ENCODE data around the gene AMIGO3.
A peak's percentile ranks its signal among the peaks of the same experiment; 100 is the strongest.
"Not testable (repeated sequence)": the region's sequence is repeated elsewhere in the genome, so short reads cannot be mapped to it uniquely, and the experiment has no call there.

The AMIGO3 gene

GRCh38 chr3:49712166-49712565 is 7.3 kb downstream of the AMIGO3 start:
- no peak for DNase-seq (ENCODE audit: low read depth, low spot score)

- DNase-seq (ENCODE audit: low read depth, low spot score), result no peak
These were observed 8.0 kb downstream of the AMIGO3 start for GRCh38 chr3:49711489-49711888.

- DNase-seq (ENCODE audit: low read depth, low spot score), result no peak
These were observed 9.6 kb downstream of the AMIGO3 start for GRCh38 chr3:49709852-49710251.

DNA sequence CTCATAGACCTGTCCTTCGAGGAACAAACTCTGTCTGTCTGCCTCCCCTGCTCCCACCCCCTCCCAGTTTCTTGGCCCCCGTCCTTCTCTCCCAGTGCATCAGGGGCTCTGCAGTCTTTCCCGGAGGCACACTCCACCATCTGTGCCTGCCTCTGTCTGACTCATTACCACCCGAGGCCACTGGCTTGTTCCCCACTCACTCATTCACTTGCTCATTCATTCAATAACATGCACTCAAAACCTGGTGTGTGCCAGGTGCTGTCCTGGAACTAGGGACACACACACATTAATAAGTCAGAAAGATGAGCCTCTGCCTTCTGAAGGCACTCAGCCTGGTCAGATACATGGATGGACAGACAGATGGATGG is 12.4 kb downstream of the AMIGO3 start:
- DNase-seq (ENCODE audit: low read depth, low spot score), result no peak

GRCh38 chr3:49706456-49707112 is 12.9 kb downstream of the AMIGO3 start:
- no peak for DNase-seq (ENCODE audit: low read depth, low spot score)

DNA sequence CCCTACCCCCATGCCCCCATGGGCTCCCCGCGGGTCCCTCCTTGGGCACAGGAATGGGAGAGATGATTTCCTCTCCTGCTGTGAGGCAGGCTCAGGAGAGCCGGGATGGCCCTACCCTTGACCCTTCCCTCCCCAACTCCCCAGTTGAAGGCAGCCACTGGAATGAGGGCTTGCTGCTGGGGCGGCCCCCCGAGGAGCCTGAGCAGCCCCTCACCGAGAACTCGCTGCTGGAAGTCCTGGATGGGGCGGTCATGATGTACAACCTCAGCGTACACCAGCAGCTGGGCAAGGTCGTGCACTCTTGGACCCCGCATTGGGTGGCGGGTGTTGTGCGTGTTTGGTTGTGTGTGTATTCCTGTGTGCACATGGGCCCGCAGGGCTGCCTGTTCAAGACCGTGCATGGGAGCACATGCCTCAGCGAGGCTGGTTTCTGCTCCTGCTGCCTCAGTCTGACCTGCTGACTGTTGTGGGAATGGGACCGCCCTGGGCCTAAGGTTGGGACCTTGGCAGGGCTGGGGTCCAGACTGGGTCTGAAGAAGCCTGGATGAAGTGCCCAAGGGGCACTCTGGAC is 14.0 kb downstream of the AMIGO3 start:
- DNase-seq (ENCODE audit: low read depth, low spot score), result no peak

- DNase-seq (ENCODE audit: low read depth, low spot score), result no peak
These were observed 14.9 kb downstream of the AMIGO3 start for GRCh38 chr3:49704629-49705028.

- DNase-seq (ENCODE audit: low read depth, low spot score), result no peak
These were observed 15.5 kb downstream of the AMIGO3 start for GRCh38 chr3:49703956-49704355.

- DNase-seq (ENCODE audit: low read depth, low spot score), result peak; percentile 82
These were observed 16.0 kb downstream of the AMIGO3 start for GRCh38 chr3:49703443-49703927.

GRCh38 chr3:49702672-49703071 is 16.8 kb downstream of the AMIGO3 start:
- no peak for DNase-seq (ENCODE audit: low read depth, low spot score)

DNA sequence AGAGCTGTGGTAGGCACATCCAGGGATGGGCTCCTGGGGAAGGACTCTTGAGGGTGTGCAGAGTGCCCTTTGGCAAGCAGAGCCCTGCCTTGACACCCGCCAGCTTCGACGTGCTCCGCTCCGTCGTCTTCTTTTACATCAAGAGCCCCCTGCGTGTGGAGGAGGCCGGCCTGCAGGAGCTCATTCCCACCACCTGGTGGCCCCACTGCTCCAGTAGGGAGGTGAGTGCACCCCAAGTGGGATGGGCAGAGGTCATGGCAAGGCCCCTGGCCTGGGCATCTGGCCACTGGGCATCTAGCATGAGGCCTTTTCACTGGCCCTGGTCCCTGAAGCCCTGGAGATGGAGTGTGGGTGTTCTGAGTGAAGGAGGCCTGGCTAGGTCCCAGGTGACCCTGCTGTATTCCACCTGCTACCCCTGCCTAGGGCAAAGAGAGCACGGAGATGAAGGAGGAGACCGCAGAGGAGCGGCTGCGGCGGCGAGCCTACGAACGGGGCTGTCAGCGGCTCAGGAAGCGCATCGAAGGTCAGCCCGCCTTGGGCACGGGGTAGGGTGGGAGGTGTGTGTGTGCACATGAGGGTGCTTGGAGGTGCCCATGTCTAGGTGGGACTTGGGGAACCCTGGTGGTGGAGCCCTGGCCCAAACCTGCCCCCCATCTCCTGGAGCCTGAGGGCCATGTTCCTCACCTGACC is 18.0 kb downstream of the AMIGO3 start:
- DNase-seq (ENCODE audit: low read depth, low spot score), result peak; percentile 41

DNA sequence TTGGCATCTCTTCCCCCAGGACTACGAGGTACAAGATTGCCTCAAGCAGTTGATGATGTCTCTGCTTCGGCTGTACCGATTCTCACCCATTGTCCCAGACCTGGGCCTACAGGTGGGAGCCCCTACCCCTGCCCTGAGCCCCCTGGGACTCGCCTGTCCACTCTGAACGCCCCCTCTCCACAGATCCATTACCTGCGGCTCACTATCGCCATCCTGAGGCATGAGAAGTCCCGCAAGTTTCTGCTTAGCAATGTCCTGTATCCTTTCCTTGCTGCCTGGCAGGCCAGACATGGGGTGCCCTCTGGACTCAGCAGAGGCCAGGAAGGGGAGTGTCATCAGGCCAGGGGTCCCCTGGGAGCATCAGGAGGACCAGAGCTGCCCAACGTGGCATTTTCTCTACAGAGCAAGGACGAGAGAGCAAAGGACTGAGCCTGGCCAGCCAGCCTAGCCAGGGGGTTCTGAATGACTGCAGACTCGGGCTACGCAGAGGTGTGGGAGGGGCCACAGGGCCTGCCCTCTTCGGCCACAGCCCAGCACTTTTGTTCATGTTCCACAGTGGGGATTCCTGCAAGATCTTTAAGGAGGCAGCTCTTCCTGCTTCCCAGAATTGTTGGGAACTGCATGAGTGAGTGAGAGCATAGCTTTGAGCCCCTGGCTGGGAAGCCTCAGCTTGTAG is 18.9 kb downstream of the AMIGO3 start:
- no peak for DNase-seq (ENCODE audit: low read depth, low spot score)

DNA sequence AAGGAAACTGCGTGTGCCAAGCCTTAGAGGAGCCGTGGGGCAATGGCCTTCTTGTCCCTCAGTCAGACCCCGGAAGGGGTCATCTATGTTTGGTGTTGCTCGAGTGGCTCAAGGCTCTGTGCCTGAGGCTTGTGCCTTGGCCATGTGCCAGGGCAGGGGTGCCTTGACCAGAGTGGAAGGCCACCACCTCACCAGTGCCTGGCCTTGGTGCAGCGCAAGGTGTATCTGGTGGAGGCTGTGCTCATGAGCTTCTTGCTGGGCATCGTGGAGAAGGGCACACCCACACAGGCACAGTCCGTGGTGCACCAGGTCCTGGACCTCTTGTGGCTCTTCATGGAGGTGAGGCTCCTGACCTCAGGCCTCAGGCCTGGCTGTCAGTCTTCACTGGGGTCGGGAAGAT is 19.5 kb downstream of the AMIGO3 start:
- no peak for DNase-seq (ENCODE audit: low read depth, low spot score)

DNA sequence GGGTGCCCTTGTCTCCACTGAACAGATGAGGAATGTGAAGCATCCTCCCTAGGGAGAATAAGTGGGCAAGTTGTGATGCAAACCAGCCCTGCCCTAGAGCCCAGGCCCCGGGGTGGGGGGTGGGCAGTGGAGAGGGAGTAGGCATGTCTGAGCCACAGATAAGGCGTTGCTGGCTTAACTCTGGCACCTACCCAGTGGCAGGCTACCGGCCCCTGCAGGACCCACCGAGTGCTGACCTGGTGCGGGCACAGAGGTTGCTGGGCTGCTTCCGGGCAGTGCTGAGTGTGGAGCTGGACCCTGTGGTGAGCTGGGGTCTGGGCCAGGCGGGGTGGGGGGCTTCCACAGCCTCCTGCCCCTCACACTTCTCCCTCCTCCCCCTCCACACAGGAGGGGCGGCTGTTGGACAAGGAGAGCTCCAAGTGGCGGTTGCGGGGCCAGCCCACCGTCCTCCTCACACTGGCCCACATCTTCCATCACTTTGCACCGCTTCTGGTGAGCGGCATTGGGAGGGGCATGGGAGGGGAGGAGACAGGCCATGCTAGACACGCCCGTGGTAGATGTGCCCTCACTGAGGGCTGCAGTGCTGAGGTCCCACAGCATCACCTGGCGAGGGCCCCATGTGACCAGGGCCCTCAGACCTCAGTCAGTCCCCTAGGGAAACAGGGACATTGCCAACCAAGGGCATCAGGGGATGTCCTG is 20.1 kb downstream of the AMIGO3 start:
- DNase-seq (ENCODE audit: low read depth, low spot score), result no peak

- DNase-seq (ENCODE audit: low read depth, low spot score), result not testable (repeated sequence)
These were observed 24.0 kb downstream of the AMIGO3 start for GRCh38 chr3:49695350-49696015.

DNA sequence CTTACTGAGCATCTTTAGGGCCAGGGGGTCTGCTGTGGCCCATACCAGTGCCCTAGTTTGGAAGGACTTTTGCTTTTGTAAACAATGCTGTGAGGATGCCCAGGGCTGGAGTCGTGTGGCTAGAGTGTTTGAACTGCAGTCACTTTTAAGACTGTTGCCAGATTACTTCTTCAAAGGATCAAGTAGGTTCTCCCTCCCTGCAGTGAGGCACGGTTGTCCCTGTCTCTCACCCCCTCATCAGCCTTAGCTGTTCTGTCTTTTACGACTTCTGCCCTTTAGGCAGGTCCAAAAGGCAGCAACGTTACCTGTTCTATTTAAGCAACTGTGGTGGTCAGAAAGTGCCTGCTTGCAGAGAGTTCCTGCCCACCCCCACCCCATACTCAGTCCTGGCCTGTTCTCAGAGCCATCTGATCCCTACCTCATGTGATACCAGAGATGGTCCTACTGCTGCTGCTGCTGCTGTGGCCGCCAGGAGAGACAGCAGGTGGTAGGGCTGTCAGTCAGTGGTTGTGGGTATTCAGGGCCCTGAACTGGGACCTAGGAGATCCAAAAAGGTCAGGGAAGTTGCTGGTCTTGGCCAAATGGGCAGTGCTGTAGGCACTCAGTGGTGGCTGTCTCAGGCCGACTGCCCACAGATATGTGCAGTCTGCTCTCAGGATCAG is 24.9 kb downstream of the AMIGO3 start:
- DNase-seq (ENCODE audit: low read depth, low spot score), result not testable (repeated sequence)

GRCh38 chr3:49691481-49691880 is 28.0 kb downstream of the AMIGO3 start:
- DNase-seq (ENCODE audit: low read depth, low spot score), result not testable (repeated sequence)

GRCh38 chr3:49690856-49691255 is 28.6 kb downstream of the AMIGO3 start:
- DNase-seq (ENCODE audit: low read depth, low spot score), result not testable (repeated sequence)

- DNase-seq (ENCODE audit: low read depth, low spot score), result not testable (repeated sequence)
These were observed 29.4 kb downstream of the AMIGO3 start for GRCh38 chr3:49689908-49690624.

Measured in ELF-1 (cell line).